OCI-LY3 (cell line): ENCODE data around the gene ITPKA.

Source experiments
- EZH2phosphoT487 ChIP-seq: fragments of 200-600 bp; shearing (Covaris generic); IDR thresholded peaks from 2 replicates; pipeline ENCODE4 v1.6.1; 2018; ENCODE audit warnings: antibody characterized with exemption, mixed run types, low read depth
- TF ChIP-seq, protein P1 (sequence below): fragments of 200-600, 300-600 bp; sonication (generic); IDR thresholded peaks from 2 replicates; pipeline ENCODE4 v1.5.1; 2014; ENCODE audit warnings: antibody characterized with exemption, low read length, low read depth

DNA sequence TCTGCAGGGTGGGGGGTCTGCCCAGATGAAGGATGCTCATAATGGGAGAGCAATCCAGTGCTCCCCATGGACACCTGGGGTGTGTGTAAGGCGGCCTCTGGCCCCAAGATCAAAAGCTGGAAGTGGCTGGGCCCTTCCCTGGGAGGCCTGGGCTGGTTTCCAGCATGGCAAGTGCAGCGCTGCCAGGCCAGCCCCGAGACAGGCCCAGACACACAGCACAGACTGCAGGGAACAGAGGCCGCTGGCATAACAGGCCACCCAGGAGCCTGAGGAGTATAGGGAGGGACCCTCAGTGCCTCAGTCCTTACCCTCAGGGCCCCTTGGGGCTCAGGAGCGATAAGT, 10.0 kb downstream of the ITPKA start:
- TF ChIP-seq, protein P1, sequence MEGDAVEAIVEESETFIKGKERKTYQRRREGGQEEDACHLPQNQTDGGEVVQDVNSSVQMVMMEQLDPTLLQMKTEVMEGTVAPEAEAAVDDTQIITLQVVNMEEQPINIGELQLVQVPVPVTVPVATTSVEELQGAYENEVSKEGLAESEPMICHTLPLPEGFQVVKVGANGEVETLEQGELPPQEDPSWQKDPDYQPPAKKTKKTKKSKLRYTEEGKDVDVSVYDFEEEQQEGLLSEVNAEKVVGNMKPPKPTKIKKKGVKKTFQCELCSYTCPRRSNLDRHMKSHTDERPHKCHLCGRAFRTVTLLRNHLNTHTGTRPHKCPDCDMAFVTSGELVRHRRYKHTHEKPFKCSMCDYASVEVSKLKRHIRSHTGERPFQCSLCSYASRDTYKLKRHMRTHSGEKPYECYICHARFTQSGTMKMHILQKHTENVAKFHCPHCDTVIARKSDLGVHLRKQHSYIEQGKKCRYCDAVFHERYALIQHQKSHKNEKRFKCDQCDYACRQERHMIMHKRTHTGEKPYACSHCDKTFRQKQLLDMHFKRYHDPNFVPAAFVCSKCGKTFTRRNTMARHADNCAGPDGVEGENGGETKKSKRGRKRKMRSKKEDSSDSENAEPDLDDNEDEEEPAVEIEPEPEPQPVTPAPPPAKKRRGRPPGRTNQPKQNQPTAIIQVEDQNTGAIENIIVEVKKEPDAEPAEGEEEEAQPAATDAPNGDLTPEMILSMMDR: no peak
- no peak for TF ChIP-seq EZH2phosphoT487
